Left renal pelvis (tissue), 4 donors: ENCODE data around the gene RAD54L. TPM values are rescaled to one million over a fixed set of nuclear protein-coding genes. Genes with fewer than 3 reads are reported as not detected.

ENCODE experiments used
- DNase-seq, 4 donors: peaks; one replicate each; pipeline ENCODE4 v3.0.0-alpha.2; 2013; ENCODE audit warnings: low read depth in 4 of 4, low spot score in 3 of 4
- polyA plus RNA-seq, 4 donors: library from polyadenylated mRNA; unstranded; fragments of 120-200 nt; gene quantifications; one replicate each; pipeline ENCODE4 v1.2.1, GENCODE V29; 2013; ENCODE audit not compliant: insufficient read length in 4 of 4

Gene RAD54L
- polyA plus RNA-seq, 4 donors = 9.2 to 15.7 (median 11.8) TPM

GRCh38 chr1:46284597-46285564 lies 37.3 kb downstream of the RAD54L start:
- no peak for DNase-seq

- DNase-seq = no peak
These were observed 38.3 kb downstream of the RAD54L start for GRCh38 chr1:46285730-46286477.

- DNase-seq = no peak
These were observed 41.0 kb downstream of the RAD54L start for GRCh38 chr1:46288485-46289133.

- DNase-seq = no peak
These were observed 41.6 kb downstream of the RAD54L start for GRCh38 chr1:46289134-46289494.

GRCh38 chr1:46289976-46290375 lies 42.4 kb downstream of the RAD54L start:
- no peak for DNase-seq

GRCh38 chr1:46295306-46295705 lies 47.7 kb downstream of the RAD54L start:
- no peak for DNase-seq

GRCh38 chr1:46298387-46298786 lies 50.8 kb downstream of the RAD54L start:
- DNase-seq = no peak

GRCh38 chr1:46300673-46301405 lies 53.3 kb downstream of the RAD54L start:
- DNase-seq = no peak

GRCh38 chr1:46301406-46301807 lies 53.8 kb downstream of the RAD54L start:
- DNase-seq = no peak

GRCh38 chr1:46301808-46302640 lies 54.5 kb downstream of the RAD54L start:
- DNase-seq = peak in 1 of 4 donors; percentile 24

- DNase-seq = no peak
These were observed 55.1 kb downstream of the RAD54L start for GRCh38 chr1:46302641-46303037.

- peak; percentile 89 to 92 (median 91) for DNase-seq
These were observed 55.7 kb downstream of the RAD54L start, which contains the start of the genes LRRC41 and UQCRH for GRCh38 chr1:46303038-46303871. Gene LRRC41 (minus strand): TSS chr1:46303616. CDS start chr1:46303322, 294 bp downstream. Gene UQCRH (plus strand): TSS chr1:46303698. CDS start chr1:46303767, 69 bp downstream.

- DNase-seq = no peak
These were observed 56.3 kb downstream of the RAD54L start for GRCh38 chr1:46303872-46304326.

GRCh38 chr1:46306159-46306530 lies 58.6 kb downstream of the RAD54L start:
- DNase-seq = no peak

- DNase-seq = no peak
These were observed 62.0 kb downstream of the RAD54L start for GRCh38 chr1:46309401-46310159.

- DNase-seq = no peak
These were observed 62.8 kb downstream of the RAD54L start for GRCh38 chr1:46310321-46310720.

- DNase-seq = no peak
These were observed 68.3 kb downstream of the RAD54L start for GRCh38 chr1:46315669-46316403.
